HPDE6-E6E7 (cell line): ENCODE measurements around the gene STEAP2.
"Not testable (repeated sequence)": the region's sequence is repeated elsewhere in the genome, so short reads cannot be mapped to it uniquely, and the experiment has no call there.

Experiments
- DNase-seq: peaks from one replicate; pipeline ENCODE4 v3.0.0; 2011; ENCODE audit warnings: missing footprints; ENCODE audit errors: extremely low spot score

STEAP2 gene

DNA sequence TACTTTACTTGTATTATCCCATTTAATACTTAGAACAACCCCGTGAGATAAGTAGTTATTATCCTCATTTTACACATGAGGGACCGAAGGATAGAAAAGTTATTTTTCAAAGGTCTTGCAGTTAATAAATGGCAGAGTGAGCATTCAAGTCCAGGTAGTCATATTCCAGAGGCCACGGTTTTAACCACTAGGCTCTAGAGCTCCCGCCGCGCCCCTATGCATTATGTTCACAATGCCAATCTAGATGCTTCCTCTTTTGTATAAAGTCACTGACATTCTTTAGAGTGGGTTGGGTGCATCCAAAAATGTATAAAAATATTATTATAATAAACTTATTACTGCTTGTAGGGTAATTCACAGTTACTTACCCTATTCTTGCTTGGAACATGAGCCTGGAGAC is 22.0 kb downstream of the STEAP2 start:
- no peak for DNase-seq

DNA sequence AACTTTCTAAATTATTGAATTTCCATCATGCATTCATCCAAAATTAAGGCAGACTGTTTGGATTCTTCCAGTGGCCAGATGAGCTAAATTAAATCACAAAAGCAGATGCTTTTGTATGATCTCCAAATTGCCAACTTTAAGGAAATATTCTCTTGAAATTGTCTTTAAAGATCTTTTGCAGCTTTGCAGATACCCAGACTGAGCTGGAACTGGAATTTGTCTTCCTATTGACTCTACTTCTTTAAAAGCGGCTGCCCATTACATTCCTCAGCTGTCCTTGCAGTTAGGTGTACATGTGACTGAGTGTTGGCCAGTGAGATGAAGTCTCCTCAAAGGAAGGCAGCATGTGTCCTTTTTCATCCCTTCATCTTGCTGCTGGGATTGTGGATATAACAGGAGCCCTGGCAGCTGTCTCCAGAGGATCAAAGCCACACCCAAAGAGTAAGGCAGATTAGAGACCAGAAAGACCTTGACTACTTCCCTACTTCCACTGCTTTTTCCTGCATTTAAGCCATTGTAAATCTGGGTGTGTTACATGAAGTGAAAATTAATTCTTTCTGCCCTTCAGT is 25.3 kb downstream of the STEAP2 start:
- DNase-seq: no peak

DNA sequence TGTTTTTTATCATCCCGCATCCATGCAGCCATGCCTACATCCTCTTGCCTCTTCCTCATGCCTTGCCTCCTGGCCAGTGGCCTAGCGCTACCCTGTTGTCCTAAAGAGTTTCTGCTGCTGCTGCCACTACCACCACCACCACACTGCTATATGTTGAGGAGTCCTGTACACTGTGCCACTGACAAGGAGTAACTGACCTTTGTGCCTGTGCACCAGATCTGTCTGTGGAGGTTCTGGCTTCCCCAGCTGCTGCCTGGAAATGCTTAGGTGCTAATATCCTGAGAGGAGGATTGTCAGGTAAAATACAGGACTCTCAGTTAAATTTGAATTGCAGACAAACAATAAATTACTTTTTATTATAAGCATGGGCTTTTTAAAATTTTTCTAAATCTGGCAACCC is 26.5 kb downstream of the STEAP2 start:
- no peak for DNase-seq

DNA sequence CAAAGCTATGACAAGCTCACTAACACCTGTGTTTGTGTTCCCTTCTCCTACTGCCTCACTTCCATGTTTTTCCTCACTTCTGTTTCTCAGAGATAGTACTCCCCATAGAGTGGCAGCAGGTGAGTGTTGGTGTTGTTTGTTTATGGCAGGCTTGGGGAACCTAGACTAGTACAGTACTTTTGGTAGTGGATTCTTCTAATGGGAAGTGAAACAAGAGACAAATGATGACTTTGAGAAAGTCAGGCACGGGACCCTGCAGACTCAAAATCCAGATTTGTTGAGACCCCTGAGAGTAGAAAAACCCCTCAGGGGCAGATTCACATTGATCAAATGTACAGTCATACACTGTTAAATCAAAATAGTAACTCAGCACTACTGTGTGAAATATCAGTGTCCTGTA is 27.0 kb downstream of the STEAP2 start:
- no peak for DNase-seq

DNA sequence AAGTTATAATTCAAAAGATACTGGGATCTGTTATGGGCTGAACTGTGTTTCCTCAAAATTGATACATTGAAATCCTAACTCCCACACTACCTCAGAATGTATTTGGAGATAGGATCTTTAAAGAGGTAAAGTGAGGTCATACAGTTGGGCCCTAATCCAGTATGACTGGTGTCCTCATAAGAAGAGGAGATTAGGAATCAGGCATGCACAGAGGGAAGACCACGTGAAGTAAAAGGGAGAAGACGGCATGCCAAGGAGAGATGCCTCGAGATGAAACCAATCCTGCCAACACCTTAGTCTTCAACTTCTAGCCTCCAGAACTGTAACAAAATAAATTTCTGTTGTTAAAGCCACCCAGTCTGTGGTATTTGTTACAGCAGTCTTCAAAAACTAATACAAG is 27.5 kb downstream of the STEAP2 start:
- DNase-seq: no peak

DNA sequence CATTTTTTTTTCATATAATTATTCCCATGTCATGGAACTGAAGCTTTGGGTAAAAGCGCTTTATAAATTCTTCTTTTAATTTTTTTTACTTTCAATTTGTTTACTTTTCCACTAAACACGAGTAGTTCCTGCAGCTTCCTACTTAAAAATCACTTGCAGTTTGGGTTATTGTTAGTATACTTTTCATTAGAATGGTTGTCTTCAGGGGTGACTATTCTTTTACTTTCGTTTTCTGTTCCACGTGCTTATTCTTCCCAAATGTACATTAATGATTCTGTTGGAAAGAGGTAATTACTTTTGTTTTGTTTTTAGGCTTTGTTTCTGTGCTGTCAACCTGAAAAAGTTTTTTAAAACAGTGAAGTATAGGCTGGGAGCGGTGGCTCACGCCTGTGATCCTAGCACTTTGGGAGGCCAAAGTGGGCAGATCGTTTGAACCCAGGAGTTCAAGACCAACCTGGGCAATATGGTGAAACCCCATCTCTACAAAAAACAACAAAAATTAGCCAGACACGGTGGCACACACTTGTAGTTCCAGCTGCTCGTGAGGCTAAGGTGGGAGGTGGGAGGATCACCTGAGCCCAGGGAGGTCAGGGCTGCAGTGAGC is 28.2 kb downstream of the STEAP2 start:
- no peak for DNase-seq

DNA sequence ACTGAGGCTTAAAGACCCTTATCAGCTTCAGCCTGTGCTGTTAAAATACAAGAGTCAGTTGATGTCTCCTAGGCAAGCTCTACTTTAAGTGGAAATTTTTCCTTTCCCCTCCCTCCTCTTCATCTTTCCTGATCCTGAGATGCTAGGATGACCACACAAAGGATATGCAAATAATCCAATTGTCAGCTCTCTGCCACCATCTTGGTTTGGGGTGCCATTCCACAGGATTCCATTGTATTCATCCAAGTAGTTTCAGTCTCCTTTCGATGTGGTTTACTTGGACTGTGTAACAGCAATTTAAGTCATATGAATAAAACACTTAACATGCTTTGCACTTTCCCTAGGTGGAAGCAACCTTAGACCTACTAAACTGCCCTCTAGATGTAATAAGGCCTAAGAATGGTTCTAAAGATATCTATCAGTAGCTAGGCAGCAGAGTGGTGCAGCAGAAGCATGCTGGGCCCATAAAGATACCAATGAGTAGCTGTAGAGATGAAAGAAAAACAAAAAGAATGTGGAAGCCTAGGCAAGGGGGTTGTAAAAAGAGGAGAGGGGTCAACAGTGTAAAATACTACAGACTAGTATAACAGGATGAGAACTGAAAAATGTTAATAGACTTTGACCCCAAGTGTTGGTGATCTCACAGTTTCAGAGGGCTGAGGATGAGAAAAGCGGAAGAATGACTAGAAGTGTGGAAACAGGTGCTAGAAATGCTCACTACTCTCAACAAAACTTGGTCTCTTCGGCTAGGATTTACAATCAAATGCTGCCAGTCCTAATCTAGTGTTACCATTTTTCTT is 31.0 kb downstream of the STEAP2 start:
- DNase-seq: no peak

DNA sequence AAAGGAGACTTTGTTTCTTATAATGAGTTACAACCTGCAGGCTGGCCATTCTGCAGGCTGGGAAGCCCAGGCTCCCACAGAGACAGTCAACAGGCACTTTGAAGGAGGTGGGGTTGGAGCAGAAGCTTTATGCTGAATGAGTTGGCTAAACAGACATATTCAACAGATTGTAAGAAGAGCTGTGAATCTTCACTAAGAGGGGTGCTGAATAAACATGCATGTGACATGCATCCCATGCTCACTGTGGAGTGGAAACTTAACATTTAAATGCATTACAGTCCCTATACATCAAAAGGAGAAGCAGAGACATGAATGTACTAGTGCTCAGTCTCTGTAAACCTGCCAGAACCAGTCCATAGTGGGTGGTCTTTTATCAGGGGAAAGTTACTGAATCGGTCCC is 32.0 kb downstream of the STEAP2 start:
- DNase-seq: no peak

DNA sequence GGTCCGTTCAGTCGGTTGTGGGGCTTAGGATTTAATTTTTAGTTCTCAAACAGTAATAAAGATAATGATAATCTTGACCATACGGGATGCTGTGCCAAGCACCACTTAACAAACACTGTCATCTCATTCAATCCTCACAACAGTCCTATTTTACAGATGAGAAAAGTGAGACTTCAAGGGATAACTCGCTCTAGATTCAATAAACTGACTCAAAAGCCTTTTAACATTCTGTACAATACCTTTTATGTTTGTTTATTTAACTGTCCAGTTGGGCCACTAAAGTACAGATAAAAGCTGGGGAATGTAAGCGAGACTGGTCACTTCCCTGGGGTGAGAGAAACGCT is 33.0 kb downstream of the STEAP2 start:
- no peak for DNase-seq

DNA sequence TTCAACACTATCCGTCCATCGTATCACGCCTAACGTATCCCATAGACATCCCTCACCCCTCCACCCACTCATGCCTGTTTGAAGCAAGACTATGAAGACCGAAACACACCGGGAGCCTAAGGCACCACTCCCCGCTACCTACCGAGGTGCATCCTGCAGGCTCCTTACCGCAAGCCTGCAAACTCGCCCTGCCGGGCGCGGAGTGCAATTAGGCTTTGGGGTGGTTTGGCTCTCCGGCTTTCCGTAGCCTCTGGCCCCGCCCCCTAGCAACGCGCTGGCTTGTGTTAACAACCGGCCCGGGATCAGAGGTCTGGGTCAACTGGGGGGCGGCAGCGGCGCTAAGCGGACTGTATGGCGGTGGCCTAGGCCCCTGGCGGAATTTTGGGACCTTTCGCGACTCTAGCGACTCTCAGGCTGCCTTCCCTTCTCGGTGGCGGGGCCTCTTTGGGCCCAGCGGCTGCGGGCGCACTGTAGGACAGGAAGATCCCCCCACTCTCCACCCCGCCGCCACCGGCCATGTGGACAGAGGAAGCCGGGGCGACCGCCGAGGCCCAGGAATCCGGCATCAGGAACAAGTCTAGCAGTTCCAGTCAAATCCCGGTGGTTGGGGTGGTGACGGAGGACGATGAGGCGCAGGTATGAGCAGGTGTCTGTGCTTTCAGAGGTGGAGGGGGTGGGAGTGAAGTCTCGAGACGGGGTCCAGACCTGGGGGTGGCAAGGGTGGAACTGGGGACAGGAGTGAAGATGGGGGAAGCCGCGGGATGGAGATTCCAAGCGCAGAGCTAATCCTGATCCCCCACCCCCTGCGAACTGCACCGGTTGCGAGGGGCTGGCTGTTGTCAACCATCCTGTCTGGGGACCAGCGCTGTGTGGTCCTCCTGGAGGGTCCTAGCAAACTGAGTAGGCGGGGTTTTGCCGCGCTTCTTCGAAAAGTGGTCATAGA is 33.6 kb downstream of the STEAP2 start, which contains the start of gene CFAP69:
Gene CFAP69, plus strand, starts transcription at position 266 of the 943 bp plus-strand sequence. Its CDS starts 251 bp downstream, at position 517.
- peak; percentile 78 for DNase-seq

DNA sequence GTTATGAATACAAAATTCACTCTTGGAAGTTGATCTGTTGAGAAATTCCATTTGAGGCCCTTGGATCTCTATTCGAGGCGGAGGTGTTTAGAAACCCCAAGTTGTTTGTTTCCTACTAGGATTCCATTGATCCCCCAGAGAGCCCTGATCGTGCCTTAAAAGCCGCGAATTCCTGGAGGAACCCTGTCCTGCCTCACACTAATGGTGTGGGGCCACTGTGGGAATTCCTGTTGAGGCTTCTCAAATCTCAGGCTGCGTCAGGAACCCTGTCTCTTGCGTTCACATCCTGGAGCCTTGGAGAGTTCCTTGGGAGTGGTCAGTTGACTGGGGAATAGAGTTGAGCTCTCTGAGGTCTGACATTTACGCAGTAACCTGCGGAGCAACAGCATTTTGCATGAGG is 34.6 kb downstream of the STEAP2 start:
- DNase-seq: no peak

DNA sequence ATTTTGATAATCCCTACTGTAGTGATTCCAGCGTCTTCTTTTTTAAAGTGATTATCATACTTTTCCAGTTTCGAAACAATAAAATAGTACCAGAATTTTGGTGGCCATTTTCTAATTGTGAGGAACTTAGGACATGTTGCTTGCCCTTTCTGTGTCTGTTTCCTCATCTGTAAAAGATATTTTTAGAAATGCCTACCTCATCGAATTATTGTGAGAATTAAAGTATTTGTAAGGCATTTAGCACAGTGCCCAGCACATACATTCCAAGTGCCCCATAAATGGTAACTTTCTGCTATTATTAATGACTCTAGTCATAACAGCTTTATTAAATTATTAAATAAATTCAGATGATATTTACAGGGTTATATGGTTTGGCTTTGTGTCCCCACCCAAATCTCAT is 37.2 kb downstream of the STEAP2 start:
- no peak for DNase-seq

DNA sequence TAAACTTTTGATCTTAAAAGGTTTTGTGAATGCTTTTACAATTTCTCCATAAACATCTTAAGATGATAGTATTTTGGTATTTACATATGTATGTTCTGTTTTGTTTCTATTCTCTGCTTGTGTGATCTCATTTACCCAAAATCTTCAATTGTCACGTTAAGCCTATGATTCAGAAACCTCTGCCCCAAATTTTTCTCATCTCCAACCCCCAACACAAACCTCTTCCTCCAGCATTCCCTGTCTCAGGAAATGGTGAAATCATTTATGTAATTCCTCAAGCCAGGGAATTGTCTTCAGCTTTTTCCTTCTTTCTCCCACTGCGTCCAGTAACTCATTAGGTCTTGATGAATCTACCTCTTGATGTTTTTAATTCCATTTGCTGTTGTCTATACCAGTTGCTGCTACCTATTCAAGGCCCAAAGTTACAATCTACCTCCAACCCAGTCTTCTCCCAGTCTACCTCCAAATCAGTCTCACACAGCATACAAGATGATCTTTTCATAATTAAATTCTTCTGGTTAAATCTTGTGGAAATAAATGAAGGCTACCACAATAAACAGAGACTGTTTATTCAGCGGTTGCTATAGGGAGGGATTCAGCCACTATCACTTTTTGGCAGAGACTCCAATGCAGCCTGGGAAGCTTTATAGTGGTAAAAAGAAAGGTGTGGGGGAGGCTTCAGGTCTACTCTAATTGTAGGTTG is 39.2 kb downstream of the STEAP2 start:
- no peak for DNase-seq

DNA sequence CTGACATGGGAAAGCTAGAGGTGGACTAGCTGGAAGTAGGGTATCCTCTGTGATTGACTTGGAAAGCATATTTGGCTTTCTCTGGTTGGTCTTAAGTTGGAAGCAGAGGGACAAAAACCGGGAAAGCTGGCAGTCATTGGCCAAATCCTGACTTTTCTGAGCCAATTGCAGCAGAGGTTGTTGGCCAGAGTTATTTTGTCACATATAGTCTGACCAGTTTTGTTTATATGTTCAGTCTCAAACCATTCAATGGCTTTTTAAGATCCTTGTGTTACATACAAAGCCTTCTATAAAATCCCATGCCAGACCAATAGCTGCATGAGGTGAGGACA is 39.7 kb downstream of the STEAP2 start:
- no peak for DNase-seq

DNA sequence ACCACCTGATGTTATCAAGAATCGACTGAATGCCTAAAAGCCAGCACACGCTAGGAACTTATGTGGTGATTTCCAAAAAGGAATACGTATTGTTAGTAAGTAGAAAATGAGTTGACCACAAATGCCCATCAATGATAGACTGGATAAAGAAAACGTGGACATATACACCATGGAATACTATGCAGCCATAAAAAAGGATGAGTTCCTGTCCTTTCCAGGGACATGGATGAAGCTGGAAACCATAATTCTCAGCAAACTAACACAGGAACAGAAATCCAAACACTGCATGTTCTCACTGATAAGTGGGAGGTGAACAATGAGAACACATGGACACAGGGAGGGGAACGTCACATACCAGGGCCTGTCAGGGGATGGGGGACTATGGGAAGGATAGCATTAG is 44.5 kb downstream of the STEAP2 start:
- not testable (repeated sequence) for DNase-seq

DNA sequence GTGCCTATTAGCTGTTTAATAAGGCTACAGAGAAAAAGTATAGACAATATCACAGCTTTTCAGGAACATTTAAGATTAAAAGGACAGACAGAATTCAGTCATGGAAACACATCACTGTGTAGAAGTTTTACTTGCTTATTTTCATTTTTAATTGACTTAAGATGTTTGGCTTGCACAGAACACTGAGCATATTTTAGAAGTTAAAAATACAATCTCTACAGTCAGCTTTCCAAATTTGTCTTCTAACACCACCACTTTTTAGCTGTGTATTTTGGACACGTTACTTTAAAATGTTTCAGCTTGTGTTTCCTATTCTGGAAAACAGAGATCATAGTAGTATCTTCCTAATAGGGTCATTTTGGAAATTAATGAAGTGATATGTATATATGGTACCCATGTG is 45.2 kb downstream of the STEAP2 start:
- no peak for DNase-seq

DNA sequence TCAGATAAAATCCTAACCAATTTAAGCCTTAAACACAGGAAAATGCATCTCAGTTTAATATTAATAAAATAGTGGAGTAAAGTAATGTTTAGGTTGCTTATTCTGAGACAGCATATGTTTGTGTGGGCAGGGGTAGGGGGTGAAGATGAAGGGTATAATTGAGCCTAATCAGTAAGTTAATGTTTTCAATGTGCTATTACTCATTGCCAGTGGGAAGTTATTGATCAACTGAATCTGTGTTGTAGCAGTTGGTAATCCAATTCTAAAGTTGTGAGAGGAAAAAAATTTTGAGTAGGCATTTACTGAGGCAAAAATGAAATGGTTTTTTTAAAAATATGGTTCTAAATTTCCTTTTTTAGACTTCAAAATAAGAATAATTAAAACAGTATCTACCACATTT is 49.9 kb downstream of the STEAP2 start:
- DNase-seq: no peak

DNA sequence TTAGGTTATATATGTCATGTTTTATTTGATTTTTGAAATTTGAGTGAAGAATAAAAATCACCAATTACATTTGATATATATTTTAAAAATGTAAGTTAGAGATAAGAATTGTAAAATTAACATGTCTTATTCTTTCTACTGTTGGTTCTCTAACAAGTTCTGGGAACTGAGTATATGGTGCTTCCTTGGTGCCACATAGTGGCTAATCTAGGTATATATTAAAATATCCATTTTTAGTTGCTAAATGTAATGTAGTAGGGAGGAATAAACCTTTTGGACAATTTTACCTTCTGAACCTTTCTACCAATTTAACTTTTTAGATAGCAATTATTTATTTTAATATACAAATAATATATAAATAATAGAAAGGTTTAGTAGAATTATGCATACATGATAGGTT is 50.9 kb downstream of the STEAP2 start:
- peak; percentile 15 for DNase-seq

DNA sequence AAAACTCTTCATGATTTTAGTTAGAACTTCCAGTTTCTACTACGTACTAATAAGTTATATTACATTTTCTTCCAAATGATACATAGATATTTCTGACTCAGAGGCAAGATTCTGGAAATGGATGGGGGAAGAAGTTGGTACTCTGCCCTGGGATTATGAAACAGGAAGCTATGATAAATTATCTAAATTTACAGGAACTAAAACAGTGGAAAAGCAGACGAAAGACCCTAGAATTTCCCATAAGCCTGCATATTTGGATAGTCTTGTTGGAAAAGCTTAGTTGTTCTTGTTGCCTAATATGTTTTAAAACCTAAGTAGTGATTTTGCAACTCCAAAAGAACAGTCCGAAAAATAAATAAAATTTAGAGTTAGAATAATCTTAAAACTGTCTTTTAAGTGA is 55.3 kb downstream of the STEAP2 start:
- no peak for DNase-seq

DNA sequence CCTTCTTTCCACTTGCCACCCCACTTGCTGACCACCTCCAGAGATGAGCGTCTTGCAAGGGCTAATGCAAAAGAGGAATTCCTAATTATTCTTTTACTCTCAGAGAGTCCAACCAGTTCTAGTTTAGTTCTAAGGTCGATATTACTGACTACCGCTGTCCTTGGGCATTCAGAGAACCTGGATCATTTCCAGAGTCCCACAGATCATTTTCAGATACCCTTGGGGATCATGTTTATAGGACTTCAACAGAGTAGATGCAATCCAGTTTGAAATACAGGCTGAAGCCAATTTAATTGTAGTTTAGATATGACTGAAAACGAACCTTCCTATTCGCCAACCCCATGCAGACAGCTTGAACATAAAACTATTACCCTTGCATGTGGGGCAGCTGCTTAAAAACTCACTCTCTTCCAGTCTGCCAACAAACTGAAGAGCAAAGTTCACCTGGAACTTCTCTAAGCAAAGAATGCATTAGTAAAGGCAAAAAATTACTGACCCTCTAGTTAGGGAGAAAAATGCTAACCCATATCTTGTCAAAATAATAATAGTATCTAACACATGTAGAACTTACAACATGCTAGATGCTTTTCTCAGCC is 55.8 kb downstream of the STEAP2 start:
- no peak for DNase-seq

DNA sequence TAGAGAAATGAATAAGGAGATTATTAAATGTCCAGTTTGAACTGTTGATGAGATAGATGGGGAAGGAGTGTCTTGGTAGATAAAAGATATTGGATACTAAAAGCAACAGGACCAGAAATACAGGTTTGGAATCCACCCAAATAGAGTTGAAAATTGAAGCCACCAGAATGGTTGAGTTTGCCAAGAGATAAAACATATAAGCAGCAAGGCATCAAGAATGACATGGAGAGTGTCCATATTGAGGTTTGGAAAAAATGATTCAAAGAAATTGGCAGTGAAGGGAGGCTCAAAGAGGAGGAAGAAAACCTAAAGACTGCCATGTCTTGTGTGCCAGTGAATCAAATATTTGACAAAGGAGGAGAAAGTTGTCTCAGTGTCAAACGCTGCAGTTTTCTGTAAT is 57.6 kb downstream of the STEAP2 start:
- DNase-seq: no peak
